ENCODE data around the gene ABHD17A.
"Not testable (repeated sequence)": the region's sequence is repeated elsewhere in the genome, so short reads cannot be mapped to it uniquely, and the experiment has no call there.

DNA sequence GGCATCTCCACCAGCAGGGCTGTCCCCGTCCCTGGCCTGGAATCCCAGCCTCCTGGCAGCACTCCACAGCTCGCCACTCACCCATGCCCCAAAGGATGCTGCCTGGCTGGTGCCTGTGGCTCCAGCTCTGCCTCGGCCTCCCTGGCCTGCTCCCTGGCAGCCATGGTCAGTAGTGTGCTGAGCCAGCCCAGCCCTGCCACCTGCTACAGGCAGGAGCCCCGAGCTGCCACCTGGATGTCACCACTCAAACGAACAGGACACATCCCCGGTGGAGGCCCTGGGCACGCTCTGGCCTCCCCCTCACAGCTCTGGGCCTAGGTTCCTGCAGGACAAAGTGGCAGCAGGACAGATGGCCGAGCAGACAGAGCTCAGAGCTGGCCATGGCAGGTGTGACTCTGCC lies 6.7 kb downstream of the ABHD17A start:
- TF ChIP-seq, protein P1, sequence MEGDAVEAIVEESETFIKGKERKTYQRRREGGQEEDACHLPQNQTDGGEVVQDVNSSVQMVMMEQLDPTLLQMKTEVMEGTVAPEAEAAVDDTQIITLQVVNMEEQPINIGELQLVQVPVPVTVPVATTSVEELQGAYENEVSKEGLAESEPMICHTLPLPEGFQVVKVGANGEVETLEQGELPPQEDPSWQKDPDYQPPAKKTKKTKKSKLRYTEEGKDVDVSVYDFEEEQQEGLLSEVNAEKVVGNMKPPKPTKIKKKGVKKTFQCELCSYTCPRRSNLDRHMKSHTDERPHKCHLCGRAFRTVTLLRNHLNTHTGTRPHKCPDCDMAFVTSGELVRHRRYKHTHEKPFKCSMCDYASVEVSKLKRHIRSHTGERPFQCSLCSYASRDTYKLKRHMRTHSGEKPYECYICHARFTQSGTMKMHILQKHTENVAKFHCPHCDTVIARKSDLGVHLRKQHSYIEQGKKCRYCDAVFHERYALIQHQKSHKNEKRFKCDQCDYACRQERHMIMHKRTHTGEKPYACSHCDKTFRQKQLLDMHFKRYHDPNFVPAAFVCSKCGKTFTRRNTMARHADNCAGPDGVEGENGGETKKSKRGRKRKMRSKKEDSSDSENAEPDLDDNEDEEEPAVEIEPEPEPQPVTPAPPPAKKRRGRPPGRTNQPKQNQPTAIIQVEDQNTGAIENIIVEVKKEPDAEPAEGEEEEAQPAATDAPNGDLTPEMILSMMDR (IDR thresholded peaks at IDR 0.05) = not testable (repeated sequence)
- not testable (repeated sequence) for TF ChIP-seq POLR2A (IDR thresholded peaks at IDR 0.05)
